H9 (cell line): Measurements from ENCODE around the gene AP2A2. TPM values are rescaled to one million over a fixed set of nuclear protein-coding genes. Genes with fewer than 3 reads are reported as not detected.

ENCODE experiments used
- DNase-seq: peaks from one replicate; pipeline ENCODE4 v3.0.0-alpha.2; 2017
- H2AFZ ChIP-seq: one replicate; pipeline ENCODE4 v1.6.1; 2013; ENCODE audit warnings: mild to moderate bottlenecking, low read length, control low read depth, moderate library complexity
- H2AK5ac ChIP-seq: 2 replicates; pipeline ENCODE4 v1.6.1; 2013; ENCODE audit warnings: low read length, control low read depth, mixed read lengths; ENCODE audit not compliant: insufficient read length
- H2BK120ac ChIP-seq: one replicate; pipeline ENCODE4 v1.6.1; 2013; ENCODE audit warnings: low read depth, mild to moderate bottlenecking, low read length, control low read depth, inconsistent platforms; ENCODE audit not compliant: poor library complexity, severe bottlenecking
- H2BK12ac ChIP-seq: 2 replicates; pipeline ENCODE4 v1.6.1; 2013; ENCODE audit warnings: low read length, control low read depth, mixed read lengths, low read depth; ENCODE audit not compliant: insufficient read length
- H2BK15ac ChIP-seq: 2 replicates; pipeline ENCODE4 v1.6.1; 2013; ENCODE audit warnings: low read depth, low read length, control low read depth
- H2BK20ac ChIP-seq: one replicate; pipeline ENCODE4 v1.6.1; 2013; ENCODE audit warnings: low read depth, mild to moderate bottlenecking, low read length, control low read depth, inconsistent platforms; ENCODE audit not compliant: poor library complexity, severe bottlenecking
- H2BK5ac ChIP-seq: 2 replicates; pipeline ENCODE4 v1.6.1; 2013; ENCODE audit warnings: low read length, control low read depth, mixed read lengths; ENCODE audit not compliant: insufficient read length
- H3K14ac ChIP-seq: 2 replicates; pipeline ENCODE4 v1.6.1; 2013; ENCODE audit warnings: low read length, control low read depth; ENCODE audit not compliant: insufficient read depth
- H3K18ac ChIP-seq: 2 replicates; pipeline ENCODE4 v1.6.1; 2013; ENCODE audit warnings: low read depth, mild to moderate bottlenecking, mixed read lengths, low read length, control low read depth; ENCODE audit not compliant: insufficient read length
- H3K23ac ChIP-seq: 2 replicates; pipeline ENCODE4 v1.6.1; 2013; ENCODE audit warnings: low read length, control low read depth, mixed read lengths, low read depth; ENCODE audit not compliant: insufficient read length
- H3K23me2 ChIP-seq: 2 replicates; pipeline ENCODE4 v1.6.1; 2013; ENCODE audit warnings: low read depth, mild to moderate bottlenecking, mixed read lengths, low read length, control low read depth; ENCODE audit not compliant: insufficient read length, poor library complexity, severe bottlenecking
- H3K27ac ChIP-seq: 2 replicates; pipeline ENCODE4 v1.5.1; 2013; ENCODE audit warnings: low read length, control low read depth, mixed read lengths, low read depth; ENCODE audit not compliant: insufficient read length
- H3K27me3 ChIP-seq: 2 replicates; pipeline ENCODE4 v1.6.1; 2013; ENCODE audit warnings: low read length, control low read depth, inconsistent platforms; ENCODE audit not compliant: insufficient read depth
- H3K4ac ChIP-seq: 2 replicates; pipeline ENCODE4 v1.6.1; 2013; ENCODE audit warnings: low read depth, mild to moderate bottlenecking, control low read depth, inconsistent platforms, low read length, moderate library complexity
- H3K4me1 ChIP-seq: 2 replicates; pipeline ENCODE4 v1.6.1; 2013; ENCODE audit warnings: low read length, control low read depth, inconsistent platforms; ENCODE audit not compliant: insufficient read depth
- H3K4me2 ChIP-seq: 2 replicates; pipeline ENCODE4 v1.6.1; 2013; ENCODE audit warnings: low read length, control low read depth, mixed read lengths; ENCODE audit not compliant: insufficient read length, insufficient read depth
- H3K56ac ChIP-seq: 2 replicates; pipeline ENCODE4 v1.6.1; 2013; ENCODE audit warnings: low read depth, mild to moderate bottlenecking, mixed read lengths, low read length, control low read depth; ENCODE audit not compliant: insufficient read length
- H3K79me1 ChIP-seq: 2 replicates; pipeline ENCODE4 v1.6.1; 2013; ENCODE audit warnings: low read depth, mild to moderate bottlenecking, moderate library complexity, low read length, control low read depth, inconsistent platforms; ENCODE audit not compliant: insufficient read depth, poor library complexity, severe bottlenecking
- H3K79me2 ChIP-seq: 2 replicates; pipeline ENCODE4 v1.6.1; 2013; ENCODE audit warnings: low read length, control low read depth, inconsistent platforms; ENCODE audit not compliant: insufficient read depth
- H3K9ac ChIP-seq: 2 replicates; pipeline ENCODE4 v1.6.1; 2013; ENCODE audit warnings: low read length, control low read depth, mixed read lengths; ENCODE audit not compliant: insufficient read length; ENCODE audit errors: extremely low read depth
- H3K9me3 ChIP-seq: one replicate; pipeline ENCODE4 v1.6.1; 2013; ENCODE audit warnings: low read depth, low read length, inconsistent platforms; ENCODE audit not compliant: control insufficient read depth
- H3T11ph ChIP-seq: one replicate; pipeline ENCODE4 v1.6.1; 2013; ENCODE audit warnings: mild to moderate bottlenecking, low read length, control low read depth, inconsistent platforms
- H4K20me1 ChIP-seq: one replicate; pipeline ENCODE4 v1.6.1; 2013; ENCODE audit not compliant: control insufficient read depth, insufficient read length, insufficient read depth
- H4K5ac ChIP-seq: 2 replicates; pipeline ENCODE4 v1.6.1; 2013; ENCODE audit warnings: low read depth, mild to moderate bottlenecking, mixed read lengths, low read length, control low read depth; ENCODE audit not compliant: insufficient read length
- H4K8ac ChIP-seq: replicated peaks from 2 replicates; pipeline ENCODE4 v1.6.1; 2013; ENCODE audit warnings: low read length, control low read depth, mixed read lengths, low read depth; ENCODE audit not compliant: insufficient read length
- H4K91ac ChIP-seq: 2 replicates; pipeline ENCODE4 v1.6.1; 2013; ENCODE audit warnings: low read depth, mild to moderate bottlenecking, moderate library complexity, mixed read lengths, low read length, control low read depth; ENCODE audit not compliant: insufficient read length
- H3K27ac Mint-ChIP-seq, 3 experiments: 2 replicates in 2 of 3; 3 replicates in 1 of 3; pipeline ENCODE4 v1.8.0; 2020 to 2021; ENCODE audit warnings: mixed read lengths in 3 of 3, mild to moderate bottlenecking in 1 of 3, moderate library complexity in 1 of 3
- H3K27me3 Mint-ChIP-seq: 2 replicates; pipeline ENCODE4 v1.8.0; 2021; ENCODE audit warnings: low read depth, mild to moderate bottlenecking, moderate library complexity, mixed read lengths
- H3K36me3 Mint-ChIP-seq, 3 experiments: 2 replicates in 2 of 3; 3 replicates in 1 of 3; pipeline ENCODE4 v1.8.0; 2020 to 2021; ENCODE audit warnings: low read depth in 3 of 3, mixed read lengths in 3 of 3; ENCODE audit not compliant: insufficient read depth in 1 of 3
- H3K4me1 Mint-ChIP-seq, 2 experiments: 2 replicates each; pipeline ENCODE4 v1.8.0; 2020; ENCODE audit warnings: mixed read lengths in 2 of 2
- H3K4me3 Mint-ChIP-seq, 2 experiments: 2 replicates in 1 of 2; 3 replicates in 1 of 2; pipeline ENCODE4 v1.8.0; 2020 to 2021; ENCODE audit warnings: mild to moderate bottlenecking in 2 of 2, mixed read lengths in 2 of 2, moderate library complexity in 1 of 2
- H3K9me3 Mint-ChIP-seq, 2 experiments: 2 replicates in 1 of 2; 3 replicates in 1 of 2; pipeline ENCODE4 v1.8.0; 2020; ENCODE audit warnings: mild to moderate bottlenecking in 2 of 2, mixed read lengths in 2 of 2, moderate library complexity in 1 of 2
- WGBS: extraction: QIAGEN DNeasy Blood & Tissue Kit; methylation state at CpG from one replicate; pipeline ENCODE4 v1.1.7; 2013; ENCODE audit warnings: missing lambda C conversion rate, low lambda C conversion rate, mixed read lengths; ENCODE audit not compliant: insufficient read length; ENCODE audit errors: extremely low coverage; 5-methylcytosine and 5-hydroxymethylcytosine counted together
- total RNA-seq: library from RNA; stranded (reverse); gene quantifications from 2 replicates; pipeline ENCODE4 v1.2.1, GENCODE V29; 2021
- TF ChIP-seq, protein P1 (sequence below): fragments of 200-600 bp; sonication (generic); conservative IDR thresholded peaks from 3 replicates; pipeline ENCODE4 v1.8.0; 2021; ENCODE audit warnings: antibody characterized with exemption, mild to moderate bottlenecking

The AP2A2 gene
- total RNA-seq, 1 experiment from 2014 or later, result 53.7 TPM

DNA sequence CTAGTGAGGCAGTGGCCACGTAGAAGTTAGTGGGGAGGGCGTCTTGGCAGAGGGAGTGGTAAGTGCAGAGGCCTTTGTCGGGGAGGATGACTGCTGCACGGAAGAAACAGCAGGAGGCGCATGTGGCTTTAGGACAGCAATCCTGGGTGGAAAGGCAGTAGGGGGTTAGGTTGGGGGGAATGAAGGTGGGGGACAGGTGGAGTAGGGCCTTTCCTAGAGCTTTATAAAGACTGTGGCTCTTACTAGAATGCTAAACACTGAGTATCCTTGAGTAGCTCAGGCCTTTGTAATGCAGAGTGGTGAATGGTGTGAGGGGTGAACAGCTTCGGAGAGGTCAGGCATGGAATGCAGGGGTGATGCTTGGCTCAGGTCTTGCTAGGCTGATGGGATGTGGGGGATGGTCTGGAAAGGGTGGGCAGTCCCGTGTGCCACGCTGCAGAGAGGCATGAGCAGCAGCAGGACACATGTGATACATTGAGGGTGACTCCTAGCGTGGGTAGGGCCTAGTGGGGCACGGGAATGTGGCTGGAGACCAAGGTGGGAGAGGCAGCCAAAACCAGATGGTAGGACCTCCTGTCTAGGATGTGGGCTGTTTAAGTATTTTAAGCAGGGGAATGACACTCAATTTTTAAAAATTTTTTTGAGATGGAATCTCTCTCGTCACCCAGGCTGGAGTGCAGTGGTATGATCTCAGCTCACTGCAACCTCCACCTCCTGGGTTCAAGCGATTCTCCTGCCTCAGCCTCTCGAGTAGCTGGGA lies 19.2 kb downstream of the AP2A2 start:
- H3K4me1 ChIP-seq, result peaks cover 17% of the 10 kb centered on the region; the same call in 1 of the 2 replicates
- peak overlapping the region; percentile 87 for H3K18ac ChIP-seq
- no peaks in the 10 kb centered on the region for H3K23me2 ChIP-seq
- peak overlapping the region; percentile 47 for H3K27ac ChIP-seq
- no peak overlapping the region for H2BK15ac ChIP-seq
- H2BK120ac ChIP-seq, result no peak overlapping the region
- no peak overlapping the region for H2AFZ ChIP-seq
- WGBS, result no CpG with 5 or more reads among the region's 13 CpGs
- peak overlapping the region; percentile 60 to 74 for H3K4me3 Mint-ChIP-seq
- H2BK12ac ChIP-seq, result no peak overlapping the region
- H3T11ph ChIP-seq, result no peak overlapping the region
- no peaks in the 10 kb centered on the region for H3K9me3 ChIP-seq
- peaks cover 10 to 29% (median 18%) of the 10 kb centered on the region in 3 experiments for H3K36me3 Mint-ChIP-seq
- no peak overlapping the region for H3K4ac ChIP-seq
- H3K4me2 ChIP-seq, result peak overlapping the region; percentile 40
- peak overlapping the region; percentile 97 to 99 (median 99) for H3K27ac Mint-ChIP-seq
- peaks cover 3 to 10% of the 10 kb centered on the region in 2 experiments; a peak in 4 of 5 replicates for H3K9me3 Mint-ChIP-seq
- H3K23ac ChIP-seq, result no peak overlapping the region
- H4K5ac ChIP-seq, result no peak overlapping the region
- H2BK5ac ChIP-seq, result no peak overlapping the region
- no peak overlapping the region for H4K8ac ChIP-seq
- H2BK20ac ChIP-seq, result no peak overlapping the region
- H4K20me1 ChIP-seq, result no peaks in the 10 kb centered on the region
- H3K27me3 Mint-ChIP-seq, result no peaks in the 10 kb centered on the region
- DNase-seq, result peak; percentile 89
- no peak overlapping the region for H4K91ac ChIP-seq
- H3K79me1 ChIP-seq, result peaks cover 3% of the 10 kb centered on the region
- H3K56ac ChIP-seq, result no peak overlapping the region
- H3K79me2 ChIP-seq, result peaks cover 5% of the 10 kb centered on the region; the same call in 1 of the 2 replicates
- H3K27me3 ChIP-seq, result no peaks in the 10 kb centered on the region
- peaks cover 68 to 76% of the 10 kb centered on the region in 2 experiments for H3K4me1 Mint-ChIP-seq
- H3K14ac ChIP-seq, result 0 out of 2 replicates have a peak overlapping the region, but pooled peaks have one; percentile 33
- TF ChIP-seq, protein P1, sequence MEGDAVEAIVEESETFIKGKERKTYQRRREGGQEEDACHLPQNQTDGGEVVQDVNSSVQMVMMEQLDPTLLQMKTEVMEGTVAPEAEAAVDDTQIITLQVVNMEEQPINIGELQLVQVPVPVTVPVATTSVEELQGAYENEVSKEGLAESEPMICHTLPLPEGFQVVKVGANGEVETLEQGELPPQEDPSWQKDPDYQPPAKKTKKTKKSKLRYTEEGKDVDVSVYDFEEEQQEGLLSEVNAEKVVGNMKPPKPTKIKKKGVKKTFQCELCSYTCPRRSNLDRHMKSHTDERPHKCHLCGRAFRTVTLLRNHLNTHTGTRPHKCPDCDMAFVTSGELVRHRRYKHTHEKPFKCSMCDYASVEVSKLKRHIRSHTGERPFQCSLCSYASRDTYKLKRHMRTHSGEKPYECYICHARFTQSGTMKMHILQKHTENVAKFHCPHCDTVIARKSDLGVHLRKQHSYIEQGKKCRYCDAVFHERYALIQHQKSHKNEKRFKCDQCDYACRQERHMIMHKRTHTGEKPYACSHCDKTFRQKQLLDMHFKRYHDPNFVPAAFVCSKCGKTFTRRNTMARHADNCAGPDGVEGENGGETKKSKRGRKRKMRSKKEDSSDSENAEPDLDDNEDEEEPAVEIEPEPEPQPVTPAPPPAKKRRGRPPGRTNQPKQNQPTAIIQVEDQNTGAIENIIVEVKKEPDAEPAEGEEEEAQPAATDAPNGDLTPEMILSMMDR, result peak; percentile 42; the same call in 2 of the 3 replicates
- H2AK5ac ChIP-seq, result no peak overlapping the region
- no peak overlapping the region for H3K9ac ChIP-seq
